ENCODE results near the gene SPOCK1. TPM values are rescaled to one million over a fixed set of nuclear protein-coding genes. Genes with fewer than 3 reads are reported as not detected.

SPOCK1 gene
- total RNA-seq, 1 experiment from 2014 or later: 4.0 TPM

DNA sequence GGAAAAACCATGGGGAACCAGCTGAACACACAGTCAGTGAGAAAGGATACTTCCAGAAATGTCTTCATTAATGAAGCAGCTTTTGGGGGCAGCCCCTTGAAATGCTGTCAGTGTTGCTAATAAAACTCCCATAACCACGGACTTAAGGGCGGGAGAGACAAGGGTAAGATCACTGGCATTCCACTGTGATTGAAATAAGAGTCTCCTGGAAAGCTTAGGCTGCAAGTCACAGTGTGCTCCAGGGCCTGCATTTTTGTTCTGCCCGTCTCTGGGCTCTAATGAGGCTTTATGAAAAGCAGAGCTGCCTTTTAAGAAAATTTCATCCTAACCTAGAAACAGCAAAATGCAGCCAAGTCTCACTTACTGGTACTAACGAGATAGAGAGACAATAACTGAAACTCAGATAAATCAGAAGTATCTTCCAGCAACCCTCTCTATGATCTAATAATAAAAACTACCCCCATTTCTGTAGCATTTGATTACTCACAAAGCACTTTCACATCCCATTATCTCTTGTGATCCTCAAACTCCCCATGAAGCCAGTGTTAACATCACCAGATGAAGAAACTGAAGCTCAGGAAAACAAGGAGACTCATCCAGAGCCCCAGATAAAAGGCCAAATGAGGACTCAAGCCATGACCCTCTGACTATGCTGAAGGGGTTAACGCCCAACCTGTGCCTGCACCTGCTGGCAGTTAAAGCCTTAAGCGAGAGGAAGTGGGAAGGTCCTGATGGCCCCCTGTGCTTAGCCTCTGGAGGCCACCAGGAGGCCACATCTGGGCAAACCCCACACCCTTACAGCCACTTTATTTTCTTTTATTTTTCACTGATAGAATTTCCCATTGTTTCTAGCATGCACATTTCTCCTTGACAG, 37.5 kb downstream of the SPOCK1 start:
- Histone ChIP-seq H3K27ac (ENCODE audit: low read depth, low read length, poor library complexity, severe bottlenecking) (no peak overlapping the region), H3K36me3 (ENCODE audit: insufficient read depth, low read length, poor library complexity, severe bottlenecking) (no peaks in the 10 kb centered on the region), H3K27me3 (replicated peaks; ENCODE audit: insufficient read depth, low read depth, low read length, poor library complexity) (peaks cover 64% of the 10 kb centered on the region), H3K4me1 (ENCODE audit: insufficient read depth, low read length, poor library complexity, severe bottlenecking) (no peaks in the 10 kb centered on the region), H3K4me3 (ENCODE audit: low read depth, low read length, poor library complexity, severe bottlenecking) (no peak overlapping the region), H3K9me3 (ENCODE audit: low read depth, low read length, poor library complexity, severe bottlenecking) (no peaks in the 10 kb centered on the region)
- intact Hi-C loops (cut with micrococcal nuclease; ENCODE audit: unreplicated experiment): no loop called here
- no peak for DNase-seq (ENCODE audit: low spot score)
- POLR2A ChIA-PET (ENCODE audit: low non-redundant PET): no interaction called here
- CTCF ChIA-PET: no interaction called here
- TF ChIP-seq, protein P1, sequence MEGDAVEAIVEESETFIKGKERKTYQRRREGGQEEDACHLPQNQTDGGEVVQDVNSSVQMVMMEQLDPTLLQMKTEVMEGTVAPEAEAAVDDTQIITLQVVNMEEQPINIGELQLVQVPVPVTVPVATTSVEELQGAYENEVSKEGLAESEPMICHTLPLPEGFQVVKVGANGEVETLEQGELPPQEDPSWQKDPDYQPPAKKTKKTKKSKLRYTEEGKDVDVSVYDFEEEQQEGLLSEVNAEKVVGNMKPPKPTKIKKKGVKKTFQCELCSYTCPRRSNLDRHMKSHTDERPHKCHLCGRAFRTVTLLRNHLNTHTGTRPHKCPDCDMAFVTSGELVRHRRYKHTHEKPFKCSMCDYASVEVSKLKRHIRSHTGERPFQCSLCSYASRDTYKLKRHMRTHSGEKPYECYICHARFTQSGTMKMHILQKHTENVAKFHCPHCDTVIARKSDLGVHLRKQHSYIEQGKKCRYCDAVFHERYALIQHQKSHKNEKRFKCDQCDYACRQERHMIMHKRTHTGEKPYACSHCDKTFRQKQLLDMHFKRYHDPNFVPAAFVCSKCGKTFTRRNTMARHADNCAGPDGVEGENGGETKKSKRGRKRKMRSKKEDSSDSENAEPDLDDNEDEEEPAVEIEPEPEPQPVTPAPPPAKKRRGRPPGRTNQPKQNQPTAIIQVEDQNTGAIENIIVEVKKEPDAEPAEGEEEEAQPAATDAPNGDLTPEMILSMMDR (conservative IDR thresholded peaks at IDR 0.05; ENCODE audit: low read depth, low read length): no peak
- TF ChIP-seq EZH2 (IDR thresholded peaks at IDR 0.05; ENCODE audit: borderline replicate concordance, low read depth, low read length, poor library complexity, severe bottlenecking): no peak
- no TSS peak for BruUV-seq (replicated peaks)

DNA sequence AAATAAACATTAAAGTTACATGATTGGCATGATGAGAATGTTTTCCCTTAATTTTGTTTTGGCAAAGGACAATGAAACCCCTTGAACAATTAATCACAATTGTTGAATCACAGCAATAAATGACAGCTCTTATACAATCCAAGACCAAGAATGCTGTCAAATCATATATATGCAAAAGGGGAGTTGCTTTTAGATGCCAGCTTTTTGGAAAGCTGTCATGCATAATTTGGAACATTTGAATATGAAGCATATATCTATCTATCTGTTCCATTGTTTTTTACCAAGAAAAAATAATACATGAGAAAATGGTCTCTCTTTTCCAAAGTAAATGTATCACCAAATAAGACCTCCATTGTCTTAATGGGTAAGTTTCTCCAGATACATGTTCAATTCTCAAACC, 44.5 kb downstream of the SPOCK1 start:
- no TSS peak for BruUV-seq (replicated peaks)
- CTCF ChIA-PET: no interaction called here
- DNase-seq (ENCODE audit: low spot score): no peak
- no peak overlapping the region for H3K27ac ChIP-seq (ENCODE audit: low read depth, low read length, poor library complexity, severe bottlenecking)
- H3K4me3 ChIP-seq (ENCODE audit: low read depth, low read length, poor library complexity, severe bottlenecking): no peak overlapping the region
- H3K9me3 ChIP-seq (ENCODE audit: low read depth, low read length, poor library complexity, severe bottlenecking): no peaks in the 10 kb centered on the region
- H3K27me3 ChIP-seq (replicated peaks; ENCODE audit: insufficient read depth, low read depth, low read length, poor library complexity): peaks cover 29% of the 10 kb centered on the region
- H3K36me3 ChIP-seq (ENCODE audit: insufficient read depth, low read length, poor library complexity, severe bottlenecking): no peaks in the 10 kb centered on the region
- intact Hi-C loops (cut with micrococcal nuclease; ENCODE audit: unreplicated experiment): no loop called here
- H3K4me1 ChIP-seq (ENCODE audit: insufficient read depth, low read length, poor library complexity, severe bottlenecking): no peaks in the 10 kb centered on the region
- TF ChIP-seq EZH2 (IDR thresholded peaks at IDR 0.05; ENCODE audit: borderline replicate concordance, low read depth, low read length, poor library complexity, severe bottlenecking): no peak
- TF ChIP-seq, protein P1 (conservative IDR thresholded peaks at IDR 0.05; ENCODE audit: low read depth, low read length): no peak
- POLR2A ChIA-PET (ENCODE audit: low non-redundant PET): no interaction called here

DNA sequence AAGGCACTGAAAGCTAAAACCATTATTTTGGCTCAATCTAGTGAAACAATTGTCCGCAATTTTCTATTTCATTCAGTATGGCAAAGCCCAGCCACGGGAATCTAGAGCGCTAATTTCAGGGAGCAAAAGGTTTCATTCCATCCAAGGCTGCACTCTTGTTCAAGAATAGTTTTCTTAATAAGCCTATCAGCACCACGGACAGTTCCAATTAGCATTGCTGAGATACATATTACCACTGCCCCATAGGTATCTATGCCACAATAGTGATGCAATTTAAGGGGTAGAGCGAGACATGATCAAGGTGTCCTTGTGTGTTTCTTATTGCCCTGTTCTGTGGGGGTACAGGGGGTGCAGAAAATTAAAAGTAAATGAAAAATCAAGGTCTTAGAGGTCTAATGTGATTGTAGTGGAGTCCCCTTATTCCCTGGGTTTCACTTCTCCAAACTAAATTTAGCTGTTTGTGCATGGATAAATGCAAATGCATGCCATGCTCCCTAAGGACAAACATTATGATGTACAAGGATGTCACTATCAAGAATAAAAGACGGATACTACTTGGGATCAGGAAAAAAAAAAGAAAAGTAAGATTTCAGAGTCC, 45.5 kb downstream of the SPOCK1 start:
- no TSS peak for BruUV-seq (replicated peaks)
- Histone ChIP-seq H3K27me3 (replicated peaks; ENCODE audit: insufficient read depth, low read depth, low read length, poor library complexity) (peaks cover 23% of the 10 kb centered on the region), H3K9me3 (ENCODE audit: low read depth, low read length, poor library complexity, severe bottlenecking) (no peaks in the 10 kb centered on the region), H3K36me3 (ENCODE audit: insufficient read depth, low read length, poor library complexity, severe bottlenecking) (no peaks in the 10 kb centered on the region), H3K4me3 (ENCODE audit: low read depth, low read length, poor library complexity, severe bottlenecking) (no peak overlapping the region), H3K4me1 (ENCODE audit: insufficient read depth, low read length, poor library complexity, severe bottlenecking) (no peaks in the 10 kb centered on the region), H3K27ac (ENCODE audit: low read depth, low read length, poor library complexity, severe bottlenecking) (no peak overlapping the region)
- POLR2A ChIA-PET (ENCODE audit: low non-redundant PET): no interaction called here
- peak; percentile 65 for DNase-seq (ENCODE audit: low spot score)
- no peak for TF ChIP-seq EZH2 (IDR thresholded peaks at IDR 0.05; ENCODE audit: borderline replicate concordance, low read depth, low read length, poor library complexity, severe bottlenecking)
- TF ChIP-seq, protein P1 (conservative IDR thresholded peaks at IDR 0.05; ENCODE audit: low read depth, low read length): no peak
- CTCF ChIA-PET: no interaction called here
- intact Hi-C loops (cut with micrococcal nuclease; ENCODE audit: unreplicated experiment): no loop called here

All from A673 (cell line).